Stimulated activated CD4-positive, alpha-beta T cell treated with anti-CD3 and anti-CD28 coated beads, Interleukin-12 subunit alpha, Interleukin-12 subunit beta, amount 100 ng/mL, for 4 hours (primary cell): Measurements from ENCODE around the gene SLX4IP.

Source experiments
- DNase-seq: peaks from one replicate; pipeline ENCODE4 v3.0.0-alpha.2; 2020

SLX4IP gene

DNA sequence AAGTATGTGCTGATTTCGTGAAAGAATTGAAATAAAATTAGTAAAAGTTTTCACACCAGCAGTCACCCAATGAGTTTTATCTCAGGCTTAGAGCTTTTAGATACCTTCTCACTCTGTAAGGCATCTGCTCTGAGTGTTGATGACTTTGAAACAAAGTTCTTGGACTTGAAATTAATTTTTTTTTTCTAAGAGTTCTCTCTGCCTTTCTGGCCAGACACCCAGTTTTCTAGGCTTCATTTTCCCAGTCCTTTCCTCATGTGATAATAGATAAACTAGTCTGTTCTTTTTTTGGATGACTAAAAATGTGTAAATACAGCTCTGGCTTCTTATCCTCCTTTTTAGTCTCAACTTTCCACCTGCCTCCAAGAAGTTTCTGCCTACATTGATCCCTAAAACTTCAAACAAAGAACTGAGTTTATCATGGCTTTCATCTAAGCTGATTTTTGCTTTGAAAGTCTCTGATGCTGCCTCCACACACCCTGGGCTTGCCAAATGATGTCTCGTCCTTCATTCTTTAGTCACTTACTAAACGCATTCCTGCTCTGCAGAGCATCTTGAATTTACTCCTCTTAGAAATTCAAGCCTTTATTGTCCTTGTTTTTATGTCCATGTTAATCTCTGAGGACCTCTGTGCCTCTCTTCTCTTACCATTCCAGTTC lies 32.7 kb downstream of the SLX4IP start:
- no peak for DNase-seq

DNA sequence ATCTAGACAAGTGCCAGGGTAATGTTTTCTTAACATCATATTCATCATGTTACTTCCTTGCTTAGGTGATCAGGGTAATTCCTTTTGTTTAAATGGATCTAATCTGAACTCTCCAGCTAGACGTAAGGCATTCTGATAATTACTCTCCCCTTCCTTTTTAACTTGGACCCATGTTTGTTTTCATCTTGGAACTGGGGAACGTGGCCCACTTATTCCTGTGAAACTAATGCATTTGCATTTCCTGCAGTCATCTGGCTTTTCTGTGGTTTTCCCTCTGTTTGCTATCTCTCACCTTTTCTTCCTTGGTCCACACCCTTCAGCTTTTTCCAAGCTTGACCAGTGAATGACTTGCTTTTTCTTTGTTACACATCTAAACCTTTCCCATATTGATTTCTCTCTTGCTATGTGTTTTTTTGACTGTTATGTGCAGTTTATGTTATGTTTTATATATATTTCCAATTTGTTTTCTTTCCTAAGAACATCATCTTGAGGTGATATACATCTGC lies 33.3 kb downstream of the SLX4IP start:
- DNase-seq, result no peak

DNA sequence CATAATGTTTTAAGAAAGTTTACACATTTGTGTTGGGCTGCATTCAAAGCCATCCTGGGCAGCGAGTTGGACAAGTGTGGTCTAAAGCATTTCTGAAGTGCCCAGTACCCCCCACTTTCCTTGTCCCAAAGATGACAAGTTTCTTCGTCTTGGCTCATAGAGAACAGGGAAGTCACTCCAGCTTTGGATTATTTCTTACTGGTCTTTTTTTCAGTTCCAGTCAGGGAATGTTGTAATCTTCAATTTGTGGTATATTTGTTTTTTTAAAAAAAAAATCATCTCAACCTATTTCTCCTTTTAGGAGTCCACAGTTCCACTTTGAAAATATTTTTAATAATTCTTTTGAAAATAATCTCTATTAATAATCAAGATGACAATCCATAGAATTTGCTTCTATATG lies 34.0 kb downstream of the SLX4IP start:
- DNase-seq, result no peak

DNA sequence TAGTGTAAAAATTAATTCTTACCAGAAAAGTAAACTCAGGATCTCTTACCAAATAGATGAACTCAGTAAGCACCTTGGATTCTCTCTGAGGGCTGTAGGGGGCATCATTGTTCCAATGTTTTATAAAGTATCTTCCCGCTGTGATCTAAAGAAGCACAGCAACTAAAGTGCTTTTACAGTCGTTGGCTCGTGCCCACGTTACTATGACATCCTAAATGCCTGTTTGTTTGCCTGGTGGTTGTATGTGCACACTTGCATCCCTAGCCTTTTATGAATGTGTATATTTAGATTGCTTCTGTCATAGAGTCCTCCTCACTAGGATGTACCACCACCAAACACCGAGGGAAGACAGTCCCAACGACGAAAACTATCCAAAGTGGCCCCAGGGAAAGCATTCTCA lies 34.5 kb downstream of the SLX4IP start:
- no peak for DNase-seq

DNA sequence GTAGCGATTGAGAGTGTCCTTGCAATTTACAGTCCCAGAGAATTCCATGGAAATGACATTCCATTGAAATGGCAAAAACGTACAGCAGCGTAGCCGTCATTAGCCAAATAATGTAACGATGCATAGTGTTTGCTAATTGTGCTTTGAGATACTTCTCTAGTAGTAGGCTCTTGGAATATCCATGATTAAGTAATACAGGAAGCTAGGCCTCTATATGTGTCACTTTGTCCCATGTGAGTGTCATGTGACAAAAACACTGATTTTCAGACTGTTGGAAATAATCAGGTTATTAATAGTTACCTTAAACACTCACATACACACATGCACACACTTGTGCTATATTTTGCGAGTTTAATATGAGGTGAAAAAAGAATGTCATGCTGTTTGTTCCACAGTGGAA lies 35.2 kb downstream of the SLX4IP start:
- DNase-seq, result no peak

DNA sequence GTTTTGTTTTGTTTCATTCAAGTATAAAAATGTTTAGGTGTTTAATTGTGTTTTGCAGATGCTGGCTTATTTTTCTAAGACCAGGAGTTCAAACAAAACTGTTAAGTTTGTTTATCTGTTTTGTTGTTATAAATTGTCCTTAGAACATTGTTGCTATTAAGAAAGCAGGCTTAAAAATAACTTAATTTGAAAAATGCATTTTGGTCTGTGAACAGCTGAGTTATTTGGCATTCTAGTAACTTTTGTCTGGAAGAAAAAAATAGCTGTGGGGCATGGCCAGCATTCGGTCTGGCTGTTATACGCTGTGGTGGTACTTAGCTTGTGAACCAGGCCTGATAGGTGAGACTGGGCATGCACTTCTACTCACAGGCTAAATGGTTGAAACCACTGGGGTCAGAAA lies 37.8 kb downstream of the SLX4IP start:
- no peak for DNase-seq

DNA sequence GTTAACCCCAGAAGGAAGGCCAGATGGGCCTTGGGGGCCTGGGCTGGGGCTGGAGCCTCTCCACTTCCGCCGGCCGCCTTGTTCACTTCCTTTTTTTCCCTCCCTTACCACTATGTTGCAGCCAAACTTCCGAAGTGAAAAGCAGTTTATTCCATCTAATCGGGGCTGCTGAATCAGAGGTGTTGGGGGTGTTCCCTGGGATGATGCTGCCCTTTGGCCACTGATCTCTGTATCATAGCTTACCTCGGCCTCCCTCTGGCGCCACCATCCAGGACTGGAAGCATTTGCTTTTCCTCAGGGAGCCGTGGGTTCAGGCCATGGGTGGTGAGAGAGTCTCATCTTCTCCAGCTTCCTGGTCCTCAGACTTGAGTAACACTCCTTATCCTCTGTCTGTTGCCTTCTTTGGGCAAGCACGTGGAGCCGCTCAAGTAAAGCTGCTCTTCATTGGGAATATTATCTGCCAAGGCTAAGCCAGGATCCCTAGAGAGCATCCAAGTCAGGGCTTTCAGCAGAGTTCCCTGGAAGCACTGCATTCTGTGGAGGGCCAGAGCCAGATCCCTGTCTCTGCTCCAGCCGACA lies 39.6 kb downstream of the SLX4IP start:
- no peak for DNase-seq

DNA sequence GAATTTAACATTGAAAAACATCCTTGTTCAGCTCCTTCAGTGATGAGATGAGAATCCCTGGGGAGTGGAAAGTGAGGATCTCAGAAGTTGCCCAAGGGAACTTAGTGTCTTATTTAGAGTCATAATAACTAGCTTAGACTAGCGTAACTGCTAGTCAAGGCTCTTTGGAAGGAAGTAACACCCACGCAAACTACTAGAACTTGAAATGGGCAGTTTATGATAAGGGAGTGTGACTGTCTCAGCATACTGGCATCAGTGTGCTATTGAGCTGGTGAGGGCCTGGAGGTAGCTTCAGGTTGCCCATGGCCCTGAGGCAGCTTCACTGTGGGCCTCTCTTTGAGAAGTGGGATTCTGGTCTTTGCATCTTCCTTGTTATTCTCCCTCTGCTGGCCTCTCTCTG lies 40.1 kb downstream of the SLX4IP start:
- DNase-seq, result no peak

DNA sequence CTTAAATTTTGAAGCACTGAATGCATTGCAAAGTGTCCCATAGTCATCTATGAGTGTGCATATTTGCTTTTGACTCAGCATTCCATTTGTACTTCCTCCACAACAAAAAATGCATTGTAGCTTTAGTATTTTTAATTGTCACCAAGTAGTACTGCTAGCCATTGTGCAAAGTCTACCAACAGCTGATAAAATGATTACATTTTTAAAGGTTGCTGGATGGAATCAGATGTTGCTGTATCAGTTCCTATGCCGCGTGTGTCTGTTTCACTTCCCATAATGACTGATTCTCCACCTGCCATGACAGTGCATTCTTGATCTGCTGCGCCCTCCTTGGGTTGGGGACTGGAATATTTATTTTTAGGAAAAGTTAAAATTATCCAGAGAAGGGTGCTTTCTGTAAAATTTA lies 41.2 kb downstream of the SLX4IP start:
- DNase-seq, result no peak

DNA sequence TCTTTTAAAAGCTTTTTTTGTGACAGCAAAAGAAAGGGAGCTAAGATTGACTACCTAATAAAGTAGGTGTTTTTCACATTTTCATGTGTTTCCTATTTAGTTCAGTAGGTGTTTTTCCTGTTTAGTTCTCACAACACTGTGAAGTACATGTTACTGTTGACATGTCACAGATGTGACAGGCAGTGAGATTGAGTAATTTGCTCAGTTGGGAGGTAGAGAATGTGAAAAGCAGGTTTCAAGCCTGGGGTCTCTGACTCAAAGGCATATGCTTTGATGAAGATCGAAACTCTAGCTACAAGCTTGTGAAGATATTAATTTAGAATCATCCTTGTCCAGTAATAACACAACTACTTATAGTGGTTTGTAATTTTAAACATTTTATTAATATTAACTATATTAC lies 43.1 kb downstream of the SLX4IP start:
- no peak for DNase-seq

DNA sequence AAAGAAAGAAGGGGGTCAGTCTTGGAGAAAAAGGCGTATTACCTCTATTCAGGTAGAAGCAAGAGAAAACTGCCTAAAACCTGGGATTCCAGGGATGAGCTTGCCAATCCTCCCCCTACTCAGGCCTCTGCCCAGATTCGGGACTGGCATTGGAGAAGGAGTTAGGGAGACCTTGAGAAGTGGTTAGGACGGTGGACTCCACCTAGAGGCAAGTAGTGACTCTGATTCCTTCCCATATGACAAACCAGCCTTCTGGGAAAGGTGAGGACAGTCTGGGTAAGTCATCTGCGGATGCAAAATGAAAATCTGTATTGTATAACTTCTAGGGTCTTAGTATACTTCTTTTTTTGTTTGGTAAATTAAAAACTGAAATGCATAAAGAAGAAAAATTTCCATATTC lies 43.8 kb downstream of the SLX4IP start:
- DNase-seq, result no peak

DNA sequence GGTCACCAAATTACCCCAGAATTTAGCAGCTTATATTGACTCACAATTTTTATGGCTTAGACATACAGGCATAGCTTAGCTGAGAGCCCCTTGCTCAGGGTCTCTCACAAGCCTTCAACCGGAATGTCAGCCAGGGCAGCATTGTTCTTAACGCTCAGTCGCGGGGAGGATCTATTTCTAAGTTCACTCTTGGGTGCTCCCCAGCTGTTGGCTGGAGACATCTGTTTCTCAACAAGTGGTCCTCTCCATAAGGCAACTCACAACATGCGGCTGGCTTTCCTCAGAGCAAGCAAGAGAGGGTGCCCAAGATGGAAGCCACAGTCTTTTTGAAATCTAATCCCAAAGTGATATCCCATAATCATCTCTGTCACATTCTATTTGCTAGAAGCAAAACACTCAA lies 46.6 kb downstream of the SLX4IP start:
- no peak for DNase-seq

DNA sequence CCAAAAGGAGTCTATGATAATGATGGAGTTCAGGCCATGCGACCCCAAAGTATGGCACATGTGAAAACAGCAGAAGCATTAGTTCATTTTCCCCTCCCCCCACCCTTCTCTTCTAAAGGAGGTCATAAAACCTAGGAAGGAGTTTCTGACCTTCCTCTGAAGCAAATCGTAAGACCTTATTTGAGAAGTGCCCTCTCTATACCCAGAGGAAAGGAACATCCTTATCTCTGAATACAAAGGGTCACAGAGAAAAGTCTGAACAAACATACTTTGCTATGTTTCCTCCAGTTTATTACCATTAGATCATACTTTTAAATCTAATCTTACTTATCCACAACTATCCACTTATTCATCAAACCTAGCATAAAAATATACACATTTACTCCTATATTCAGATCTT lies 48.6 kb downstream of the SLX4IP start:
- DNase-seq, result no peak

DNA sequence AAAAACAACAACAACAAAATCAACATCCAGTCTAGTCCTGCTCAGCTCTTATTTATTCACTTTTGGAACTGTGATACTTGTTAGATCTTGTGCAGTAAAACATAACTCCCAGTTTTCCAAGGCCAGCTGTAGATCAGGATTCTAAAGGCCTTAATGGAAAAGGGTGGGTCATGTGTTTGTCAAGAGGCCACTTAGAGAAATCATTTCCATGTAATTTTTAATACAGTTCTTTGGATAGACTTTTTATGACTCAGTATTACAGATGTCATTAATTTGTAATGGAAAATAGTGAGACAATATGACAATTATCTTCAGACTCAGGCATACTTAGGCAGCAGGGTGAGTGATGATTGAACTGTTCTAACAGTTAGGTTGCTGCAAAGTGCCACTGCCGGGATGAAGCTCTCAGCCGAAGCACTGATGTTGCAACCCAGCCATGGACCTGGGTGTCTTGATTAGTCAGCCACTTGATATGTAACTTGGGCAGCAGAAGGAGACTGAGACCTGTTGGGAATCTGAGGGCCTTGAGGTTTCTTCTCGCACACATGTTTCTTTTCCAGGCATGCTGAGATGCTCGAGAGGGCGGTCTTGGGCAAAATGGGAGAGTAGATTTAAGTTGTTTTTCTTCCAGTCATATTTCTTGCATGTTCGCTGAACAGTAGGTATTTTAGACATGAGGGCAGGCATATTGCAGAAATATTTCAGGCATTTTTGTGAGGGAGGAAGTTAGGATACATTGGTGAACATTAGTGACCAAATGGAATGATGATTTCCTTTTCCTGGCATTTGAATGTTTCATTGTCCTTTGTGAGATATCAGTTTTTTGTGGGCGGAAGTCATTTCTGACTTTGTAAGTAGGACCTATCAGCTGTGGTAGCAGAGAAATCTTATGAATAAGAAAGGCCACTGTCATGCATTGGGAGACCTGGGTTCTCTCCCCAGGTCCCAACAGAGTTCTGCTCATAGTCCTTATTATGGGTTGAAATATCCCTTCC lies 52.3 kb downstream of the SLX4IP start:
- DNase-seq, result no peak

DNA sequence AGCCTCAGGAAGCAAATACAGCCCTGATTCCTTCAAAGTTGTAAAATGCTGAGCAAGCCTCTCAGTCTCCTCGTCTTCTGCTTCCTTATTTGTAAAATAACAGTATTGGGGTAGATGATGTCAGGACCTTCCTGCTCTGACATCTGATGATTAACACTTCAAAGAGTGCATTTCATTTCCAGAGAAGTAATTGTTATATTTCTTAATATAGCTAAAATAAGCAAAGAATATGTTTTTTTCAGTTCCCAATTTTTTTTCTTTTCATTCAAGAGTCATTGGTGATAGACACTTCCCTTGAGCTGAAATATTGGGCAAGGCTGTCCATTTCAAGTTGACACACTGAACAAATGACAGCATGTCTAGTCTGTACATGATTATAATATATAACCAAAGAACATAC lies 53.4 kb downstream of the SLX4IP start:
- no peak for DNase-seq

DNA sequence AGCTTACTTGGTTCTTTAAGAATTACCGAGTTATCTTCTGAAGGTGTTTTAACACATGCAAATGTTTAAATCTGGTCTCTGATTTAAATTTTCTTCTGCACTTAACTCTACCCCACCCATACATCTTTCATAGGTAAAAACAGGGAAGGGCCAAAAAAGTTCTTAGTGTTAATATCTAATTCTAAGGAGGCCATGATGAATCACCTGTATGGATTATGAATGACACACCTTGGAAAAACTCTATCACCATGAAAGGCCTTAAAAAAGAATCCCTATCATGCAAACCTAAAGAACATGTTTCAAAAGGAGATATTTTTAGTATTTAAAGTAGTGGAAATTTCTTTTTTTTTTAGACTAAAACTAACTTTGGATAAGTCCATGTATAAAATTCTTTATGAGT lies 54.7 kb downstream of the SLX4IP start:
- no peak for DNase-seq

DNA sequence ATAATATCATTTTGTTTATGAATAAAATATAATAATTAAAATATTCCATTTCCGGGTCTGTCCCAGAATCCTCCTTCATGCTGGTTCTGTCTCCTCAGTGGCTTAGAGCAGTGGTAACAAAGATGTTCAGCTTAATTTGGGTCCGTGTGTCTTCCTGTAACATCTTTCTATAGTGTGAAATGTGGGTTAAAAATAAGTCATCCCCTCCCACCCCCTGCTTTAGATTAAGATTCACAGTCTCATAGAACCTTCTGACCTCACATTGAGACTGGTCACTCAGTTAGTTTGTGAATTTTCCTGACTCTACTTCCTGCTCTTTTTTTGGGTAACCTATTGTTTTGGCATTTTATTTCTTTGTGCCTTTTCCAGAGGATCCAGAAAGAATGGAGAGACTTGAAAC lies 55.2 kb downstream of the SLX4IP start:
- no peak for DNase-seq

DNA sequence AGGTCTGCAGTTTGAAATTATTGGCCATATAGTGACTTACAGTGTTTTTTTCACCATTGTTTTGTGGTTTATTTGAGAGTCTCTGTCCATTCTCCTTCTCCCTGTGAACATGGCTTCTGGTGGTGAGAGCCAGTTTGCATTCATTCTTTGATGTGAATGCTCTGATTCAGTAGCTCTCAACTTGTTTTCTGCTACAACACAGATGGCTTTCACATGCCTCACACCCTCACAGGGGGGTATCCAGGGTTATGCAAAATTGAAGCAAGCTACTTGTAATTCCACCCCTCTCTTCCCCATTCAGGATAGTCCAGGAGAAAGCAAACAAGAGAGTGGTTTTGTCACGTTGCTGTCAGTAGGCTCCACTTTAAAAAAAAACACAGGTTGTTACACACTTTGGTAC lies 55.6 kb downstream of the SLX4IP start:
- no peak for DNase-seq

DNA sequence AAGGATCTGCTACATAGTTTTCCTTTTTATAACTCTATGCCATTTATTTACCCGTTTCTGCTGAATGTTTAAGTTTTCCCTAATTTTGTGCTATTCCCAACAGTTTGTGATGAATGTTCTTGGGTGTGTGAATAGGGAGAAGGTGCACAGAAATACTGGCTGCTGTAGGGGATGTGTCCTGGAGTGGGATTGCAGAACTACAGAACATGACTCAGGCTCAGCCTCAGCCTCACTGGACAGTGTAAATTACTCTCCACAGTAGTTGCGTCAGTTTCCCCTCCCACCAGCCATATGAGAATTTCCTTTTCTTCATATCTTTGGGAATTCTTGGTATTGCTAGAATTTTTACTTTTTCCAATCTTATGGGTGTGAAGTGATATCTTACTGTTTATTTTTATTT lies 57.0 kb downstream of the SLX4IP start:
- no peak for DNase-seq

DNA sequence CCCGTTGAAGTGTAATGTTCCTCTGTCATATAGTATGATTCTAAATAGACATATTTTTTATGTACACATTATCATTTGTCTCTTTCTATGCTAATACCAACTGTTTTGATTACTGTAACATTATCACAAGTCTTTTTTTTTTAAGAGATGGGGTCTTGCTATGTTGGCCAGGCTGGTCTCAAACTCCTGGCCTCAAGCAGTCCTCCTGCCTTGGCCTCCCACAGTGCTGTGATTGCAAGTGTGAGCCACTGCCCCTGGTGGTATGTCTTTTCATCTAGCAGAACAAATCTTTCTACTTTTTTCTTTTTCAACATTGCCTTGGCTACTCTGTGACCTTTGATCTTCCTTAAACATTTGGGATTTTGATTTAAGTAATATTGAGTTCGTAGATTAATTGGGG lies 57.7 kb downstream of the SLX4IP start:
- DNase-seq, result no peak

DNA sequence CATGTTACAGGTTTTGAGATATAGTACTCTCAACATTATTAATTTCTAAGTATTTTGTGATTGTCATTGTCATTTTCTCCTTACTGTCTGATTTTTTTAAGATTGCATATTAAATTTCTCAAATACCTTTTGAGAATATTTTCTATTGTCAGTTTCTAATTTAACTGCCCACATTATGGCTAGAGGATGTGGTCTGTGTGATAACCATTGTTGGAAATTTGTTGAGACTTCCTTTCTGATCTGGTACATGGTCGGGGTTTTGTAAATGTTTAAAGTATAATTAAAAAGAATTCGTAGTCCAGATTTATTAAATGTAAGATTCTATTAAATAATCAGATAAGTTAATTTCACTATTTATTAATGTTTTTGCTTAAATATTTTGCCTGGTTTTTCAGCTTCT lies 60.1 kb downstream of the SLX4IP start:
- no peak for DNase-seq

DNA sequence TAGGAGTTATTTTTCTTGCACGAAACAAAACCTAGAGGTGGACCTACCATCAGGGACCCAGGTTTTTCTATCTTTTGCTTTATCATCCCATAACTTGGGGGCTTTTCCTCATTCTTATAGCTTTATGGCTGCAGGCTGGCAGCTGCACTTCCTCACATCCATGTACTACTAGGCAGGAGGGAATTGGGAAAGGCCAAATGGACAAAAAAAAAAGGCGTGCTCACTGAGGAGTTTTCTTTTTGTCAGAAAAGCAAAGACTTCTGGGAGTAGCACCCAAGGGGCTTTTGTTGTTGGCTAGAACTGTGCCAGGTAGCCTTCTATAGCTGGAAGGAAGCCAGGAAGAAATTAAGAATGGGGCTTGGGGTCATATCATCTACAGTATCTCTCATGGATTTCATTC lies 61.4 kb downstream of the SLX4IP start:
- DNase-seq, result no peak

DNA sequence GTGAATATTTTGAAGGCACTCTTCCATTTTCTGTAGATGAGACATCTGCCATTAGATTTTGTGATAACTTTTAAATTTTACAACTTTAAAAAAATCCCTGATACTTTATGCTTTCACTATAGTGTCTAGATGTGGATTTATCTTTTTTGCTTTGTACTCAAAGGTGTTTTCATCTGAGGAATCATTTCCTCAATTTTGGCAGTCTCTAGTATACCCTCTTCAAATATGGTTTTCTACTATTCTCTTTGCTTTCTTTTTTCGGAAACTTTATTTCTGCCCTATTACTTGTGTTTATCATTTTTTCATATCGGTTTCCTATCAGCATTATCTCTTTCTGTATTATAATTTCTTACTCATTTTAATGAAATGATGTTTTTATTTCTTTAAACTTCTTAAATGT lies 62.2 kb downstream of the SLX4IP start:
- DNase-seq, result no peak

DNA sequence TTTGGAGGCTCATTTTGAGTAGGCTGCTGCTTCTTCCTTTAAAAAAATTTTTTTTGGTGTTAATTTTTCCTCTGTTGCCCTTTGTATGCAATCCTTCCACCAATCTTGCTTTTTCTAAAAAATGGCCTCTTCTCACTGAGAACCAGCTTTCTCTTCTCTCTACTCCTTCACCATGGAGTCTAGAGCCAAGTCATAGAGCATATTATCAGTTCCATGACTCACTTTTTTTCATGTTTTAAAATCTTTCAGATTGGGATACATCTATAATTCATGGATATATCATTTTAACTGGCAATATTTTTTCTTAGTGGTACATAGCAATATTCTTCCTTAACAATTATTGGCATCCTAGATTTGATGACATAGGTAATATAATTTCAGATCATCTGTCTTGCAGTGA lies 62.7 kb downstream of the SLX4IP start:
- DNase-seq, result no peak
